ENCODE data around the gene THAP7.

- TF ChIP-seq CTCF (optimal IDR thresholded peaks at IDR 0.05 in 1 of 3, IDR thresholded peaks at IDR 0.05 in 1 of 3, conservative IDR thresholded peaks at IDR 0.05 in 1 of 3; ENCODE audit: extremely low read depth in 1 of 3, insufficient read depth in 2 of 3, low read length in 3 of 3) (no peak), EZH2 (IDR thresholded peaks at IDR 0.05; ENCODE audit: low read length) (no peak)
Measured at GRCh38 chr22:20980938-20981722, 20.8 kb downstream of the THAP7 start.
